NCI-H2171 treated with DMSO at 0.1 percent for 48 hours (cell line): ENCODE data around the gene PON2.
A peak's percentile ranks its signal among the peaks of the same experiment; 100 is the strongest.

Experiments used
- DNase-seq: peaks from one replicate; lab custom pipeline; 2025; lab: John Stamatoyannopoulos, UW

The PON2 gene

GRCh38 chr7:95444796-95445195 lies 10.0 kb upstream of the PON2 start:
- no peak for DNase-seq

GRCh38 chr7:95441042-95441823 lies 6.4 kb upstream of the PON2 start:
- no peak for DNase-seq

GRCh38 chr7:95440394-95441038 lies 5.7 kb upstream of the PON2 start:
- no peak for DNase-seq

GRCh38 chr7:95436407-95436806 lies 1.6 kb upstream of the PON2 start:
- no peak for DNase-seq

GRCh38 chr7:95435422-95435780 lies 573 bp upstream of the PON2 start:
- no peak for DNase-seq

GRCh38 chr7:95433952-95434556 lies 774 bp downstream of the PON2 start:
- no peak for DNase-seq

- DNase-seq, result no peak
Observed at GRCh38 chr7:95433129-95433528, 1.7 kb downstream of the PON2 start.

- DNase-seq, result no peak
Observed at GRCh38 chr7:95432606-95433005, 2.2 kb downstream of the PON2 start.

GRCh38 chr7:95430864-95431263 lies 4.0 kb downstream of the PON2 start:
- DNase-seq, result no peak

- DNase-seq, result no peak
Observed at GRCh38 chr7:95429241-95429990, 5.4 kb downstream of the PON2 start.

GRCh38 chr7:95427914-95428516 lies 6.8 kb downstream of the PON2 start:
- no peak for DNase-seq

- DNase-seq, result no peak
Observed at GRCh38 chr7:95427166-95427565, 7.7 kb downstream of the PON2 start.

- no peak for DNase-seq
Observed at GRCh38 chr7:95425694-95426093, 9.1 kb downstream of the PON2 start.

GRCh38 chr7:95424716-95425115 lies 10.1 kb downstream of the PON2 start:
- DNase-seq, result no peak

GRCh38 chr7:95421847-95422444 lies 12.9 kb downstream of the PON2 start:
- no peak for DNase-seq

GRCh38 chr7:95421000-95421846 lies 13.6 kb downstream of the PON2 start:
- peak; percentile 88 for DNase-seq

GRCh38 chr7:95412075-95412474 lies 22.8 kb downstream of the PON2 start:
- no peak for DNase-seq

- DNase-seq, result no peak
Observed at GRCh38 chr7:95411666-95412065, 23.2 kb downstream of the PON2 start.

- no peak for DNase-seq
Observed at GRCh38 chr7:95411036-95411435, 23.8 kb downstream of the PON2 start.

- no peak for DNase-seq
Observed at GRCh38 chr7:95407751-95408150, 27.1 kb downstream of the PON2 start.

- DNase-seq, result no peak
Observed at GRCh38 chr7:95405800-95406199, 29.0 kb downstream of the PON2 start.
